ENCODE data around the gene HOXB9. TPM values are rescaled to one million over a fixed set of nuclear protein-coding genes. Genes with fewer than 3 reads are reported as not detected.

HOXB9 gene
- total and polyA plus RNA-seq, 2 donors (not counting 3 experiments of a cell fraction or from before 2014, with no cell fraction given), result 0.79 to 1.1 TPM

DNA sequence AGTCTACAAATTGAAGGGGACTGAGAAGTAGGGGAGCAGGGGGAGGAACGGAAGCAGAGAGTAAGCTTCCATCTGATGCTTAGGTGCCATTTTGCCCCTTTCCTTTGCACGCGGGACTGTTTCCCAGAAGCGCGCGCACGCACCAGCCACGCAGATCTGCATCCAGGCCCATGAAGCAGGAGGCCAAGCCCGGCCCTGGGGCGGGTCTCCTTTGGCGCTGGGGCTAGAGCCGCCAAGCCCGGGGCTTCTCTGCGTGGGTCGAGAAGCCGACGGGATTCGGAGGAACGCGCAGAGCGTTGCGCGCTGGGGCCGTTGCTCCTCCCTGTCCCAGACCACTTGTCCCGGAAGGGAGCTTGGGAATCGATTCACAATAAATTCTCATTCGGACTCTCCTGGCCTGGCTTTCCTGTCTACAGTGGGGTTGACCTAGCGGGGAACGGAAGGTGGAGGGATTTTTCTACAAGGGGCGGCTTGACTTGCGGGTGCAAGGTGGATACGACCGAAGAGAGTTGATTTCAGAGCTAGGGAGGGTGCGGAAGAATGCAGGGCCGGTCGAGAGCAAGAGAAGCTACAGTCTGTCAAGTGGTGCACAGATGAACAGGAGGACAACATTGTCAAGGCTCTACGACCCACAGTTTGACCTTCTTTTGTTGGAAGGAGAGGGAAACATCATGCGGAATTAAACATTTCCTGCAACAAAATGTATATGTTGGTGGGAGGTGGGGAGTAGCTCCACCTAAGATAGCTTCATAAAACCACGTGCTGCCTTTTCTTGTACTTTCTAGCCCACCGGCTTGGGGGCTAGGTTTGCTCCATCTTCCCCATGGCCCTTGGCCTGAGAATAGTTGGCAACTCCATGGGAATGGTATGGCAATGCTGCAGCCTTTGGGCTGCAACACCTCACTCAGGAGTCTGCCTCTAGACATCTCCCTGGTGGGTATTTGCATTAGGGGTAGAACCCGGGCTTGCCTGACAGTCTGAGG is 4.5 kb downstream of the HOXB9 start:
- no peaks in the 10 kb centered on the region for H3K9me3 ChIP-seq (replicated peaks; ENCODE audit: control insufficient read depth, insufficient read depth, low read length)
- DNase-seq (ENCODE audit: low read depth, low spot score), result no peak
- FAIRE-seq, result no peak
- no peaks in the 10 kb centered on the region for H3K79me2 ChIP-seq (ENCODE audit: control insufficient read depth, insufficient read depth, low read length)
- H3K4me3 ChIP-seq (replicated peaks in 1 of 3; ENCODE audit: insufficient read depth in 1 of 3, low read depth in 1 of 3, low read length in 3 of 3), result no peak overlapping the region
- dilution Hi-C loops (cut with MboI; ENCODE audit: extremely low pct_ligation_motif_present, low sequenced_read_pairs), result no loop called here
- ChIA-PET POLR2A (no interaction called here), CTCF (interaction anchor here (0.6 to 6.3 kb wide), 11 partner anchors 9 to 571 kb away, joined by 3 to 45 read pairs (median 5); no protein-coding TSS in a partner anchor)
- no peak overlapping the region for H3K27ac ChIP-seq (ENCODE audit: insufficient read depth, low read depth, low read length)
- no peak overlapping the region for H2AFZ ChIP-seq (ENCODE audit: low read depth, low read length)
- H3K4me1 ChIP-seq (ENCODE audit: control insufficient read depth, extremely low read depth, insufficient read depth, low read length), result peaks cover 27% of the 10 kb centered on the region
- H4K20me1 ChIP-seq (replicated peaks; ENCODE audit: control insufficient read depth, extremely low read depth, insufficient read depth, low read length), result no peaks in the 10 kb centered on the region
- intact Hi-C loops (cut with micrococcal nuclease), result no loop called here
- no peak overlapping the region for H3K4me2 ChIP-seq (ENCODE audit: insufficient read depth, low read length)
- H3K9me1 ChIP-seq (replicated peaks; ENCODE audit: control insufficient read depth, extremely low read depth, insufficient read depth, low read length), result no peaks in the 10 kb centered on the region
- H3K27me3 ChIP-seq (ENCODE audit: control insufficient read depth in 2 of 2, insufficient read depth in 2 of 2, low read length in 2 of 2), result peaks cover 65 to 88% of the 10 kb centered on the region in 2 experiments
- no peaks in the 10 kb centered on the region for H3K36me3 ChIP-seq (ENCODE audit: control insufficient read depth in 2 of 2, extremely low read depth in 1 of 2, insufficient read depth in 2 of 2, low read length in 2 of 2)
- BruUV-seq (replicated peaks), result no TSS peak
- no peak for TF ChIP-seq JUN (IDR thresholded peaks at IDR 0.05; ENCODE audit: borderline replicate concordance, insufficient read depth, insufficient read length, low read depth)
- H3K9ac ChIP-seq (replicated peaks; ENCODE audit: extremely low read depth, insufficient read depth, low read length), result no peak overlapping the region

DNA sequence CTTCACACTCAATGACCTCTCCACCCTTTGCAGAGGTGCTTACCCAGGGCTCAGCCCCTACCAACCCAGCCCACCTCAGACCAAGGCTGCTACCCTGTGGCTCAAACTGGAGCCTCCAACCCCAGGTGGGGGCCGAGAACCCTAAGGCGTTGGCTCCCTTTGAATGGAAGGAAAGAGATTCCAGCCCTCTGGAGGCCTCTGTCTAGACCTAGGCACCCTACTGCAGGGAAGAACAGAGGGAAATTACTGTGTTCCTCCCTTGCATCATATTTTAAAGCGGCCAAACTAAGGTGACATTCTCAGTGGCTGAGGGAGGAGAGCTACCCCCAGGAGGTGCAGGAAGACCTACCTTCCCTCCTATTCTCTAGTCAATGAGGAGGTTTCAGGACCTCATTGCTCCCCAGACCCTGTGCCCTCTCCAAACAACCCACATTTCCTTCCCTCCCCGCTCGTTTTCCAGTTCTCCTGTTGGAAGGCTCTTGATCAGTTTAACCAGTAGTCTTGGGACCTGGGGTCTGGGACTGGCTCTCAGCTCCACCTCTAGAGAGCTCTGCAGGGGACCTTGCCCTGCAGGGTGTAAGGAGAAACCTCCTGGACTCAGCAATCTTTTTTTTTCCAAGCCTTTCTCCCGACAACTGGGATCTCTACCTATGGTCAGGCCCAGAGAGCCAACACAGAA is 5.6 kb downstream of the HOXB9 start:
- no peak overlapping the region for H3K4me3 ChIP-seq (replicated peaks in 1 of 3; ENCODE audit: insufficient read depth in 1 of 3, low read depth in 1 of 3, low read length in 3 of 3)
- CTCF ChIA-PET, result interaction anchor here (1.0 to 6.3 kb wide), 5 partner anchors 16 to 361 kb away, joined by 3 to 45 read pairs (median 5); no protein-coding TSS in a partner anchor
- POLR2A ChIA-PET, result no interaction called here
- H3K9me3 ChIP-seq (replicated peaks; ENCODE audit: control insufficient read depth, insufficient read depth, low read length), result no peaks in the 10 kb centered on the region
- FAIRE-seq (no peak), DNase-seq (ENCODE audit: low read depth, low spot score) (no peak)
- H3K27ac ChIP-seq (ENCODE audit: insufficient read depth, low read depth, low read length), result no peak overlapping the region
- no peak overlapping the region for H3K9ac ChIP-seq (replicated peaks; ENCODE audit: extremely low read depth, insufficient read depth, low read length)
- H2AFZ ChIP-seq (ENCODE audit: low read depth, low read length), result no peak overlapping the region
- no peaks in the 10 kb centered on the region for H3K36me3 ChIP-seq (ENCODE audit: control insufficient read depth in 2 of 2, extremely low read depth in 1 of 2, insufficient read depth in 2 of 2, low read length in 2 of 2)
- BruUV-seq (replicated peaks), result no TSS peak
- no peaks in the 10 kb centered on the region for H3K9me1 ChIP-seq (replicated peaks; ENCODE audit: control insufficient read depth, extremely low read depth, insufficient read depth, low read length)
- peaks cover 22% of the 10 kb centered on the region for H3K4me1 ChIP-seq (ENCODE audit: control insufficient read depth, extremely low read depth, insufficient read depth, low read length)
- TF ChIP-seq EZH2 (IDR thresholded peaks at IDR 0.05; ENCODE audit: borderline replicate concordance, low read depth, low read length, severe bottlenecking) (peak; percentile 10), FOS (IDR thresholded peaks at IDR 0.05; ENCODE audit: borderline replicate concordance, insufficient read depth, low read length) (no peak)
- H4K20me1 ChIP-seq (replicated peaks; ENCODE audit: control insufficient read depth, extremely low read depth, insufficient read depth, low read length), result no peaks in the 10 kb centered on the region
- intact Hi-C loops (cut with micrococcal nuclease) (no loop called here), dilution Hi-C loops (cut with MboI; ENCODE audit: extremely low pct_ligation_motif_present, low sequenced_read_pairs) (no loop called here)
- no peaks in the 10 kb centered on the region for H3K79me2 ChIP-seq (ENCODE audit: control insufficient read depth, insufficient read depth, low read length)
- H3K4me2 ChIP-seq (ENCODE audit: insufficient read depth, low read length), result no peak overlapping the region
- peaks cover 75 to 91% of the 10 kb centered on the region in 2 experiments for H3K27me3 ChIP-seq (ENCODE audit: control insufficient read depth in 2 of 2, insufficient read depth in 2 of 2, low read length in 2 of 2)

Data from endothelial cell of umbilical vein (primary cell).